GM19463 (cell line): ENCODE measurements around the gene RRP1.
"Not testable (repeated sequence)": the region's sequence is repeated elsewhere in the genome, so short reads cannot be mapped to it uniquely, and the experiment has no call there.

Experiments
- ATAC-seq: cut with Tn5 transposase; IDR thresholded peaks from one replicate; pipeline ENCODE4 v1.9.1; 2021; ENCODE audit warnings: mild to moderate bottlenecking, moderate library complexity; ENCODE audit not compliant: unreplicated experiment

The RRP1 gene

GRCh38 chr21:43815991-43816390 is 26.6 kb downstream of the RRP1 start:
- no peak for ATAC-seq

DNA sequence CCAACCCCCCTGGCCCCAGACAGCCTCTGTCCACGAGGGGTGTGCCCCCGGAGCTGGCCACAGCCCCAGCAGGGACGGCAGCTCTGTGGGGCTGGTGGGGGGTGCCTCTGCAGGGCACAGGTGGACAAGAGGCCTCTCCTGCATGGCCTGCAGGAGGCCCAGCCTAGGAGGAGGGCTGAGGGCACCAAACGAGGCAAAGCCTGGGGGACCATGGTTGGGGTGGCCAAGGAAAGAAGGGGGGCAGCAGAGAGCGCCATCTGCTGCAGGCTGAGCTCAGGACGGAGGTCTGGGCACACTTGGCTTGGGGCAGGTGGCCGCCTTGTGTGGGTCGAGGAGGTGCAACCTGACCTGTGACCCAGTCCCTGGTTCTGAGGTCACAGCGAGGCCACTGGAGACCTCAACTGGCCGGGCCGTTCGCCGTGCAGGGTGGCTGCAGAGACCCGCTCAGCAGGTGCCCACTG is 27.3 kb downstream of the RRP1 start:
- ATAC-seq = no peak

- no peak for ATAC-seq
These were observed 28.0 kb downstream of the RRP1 start for GRCh38 chr21:43817157-43818086.

DNA sequence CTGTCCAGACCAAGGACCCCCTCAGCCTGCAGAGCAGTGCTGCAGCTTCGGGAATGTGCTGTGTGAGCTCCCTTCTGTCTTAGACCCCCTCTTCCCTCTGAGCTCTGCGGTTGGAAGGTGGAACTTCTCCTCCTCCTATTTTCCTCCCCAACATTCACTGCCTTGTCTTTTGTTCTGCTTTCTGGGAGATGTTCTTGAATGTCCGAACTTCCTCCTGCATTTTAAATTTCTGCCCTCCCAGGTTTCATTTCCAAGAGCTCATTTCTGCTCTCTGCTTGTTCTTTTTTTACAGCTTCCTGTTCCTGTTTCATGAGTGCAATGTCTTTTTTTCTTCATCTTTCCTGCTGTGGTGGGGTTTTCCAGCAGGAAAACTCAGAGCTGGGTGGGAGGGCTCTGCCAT is 29.3 kb downstream of the RRP1 start:
- ATAC-seq = no peak

DNA sequence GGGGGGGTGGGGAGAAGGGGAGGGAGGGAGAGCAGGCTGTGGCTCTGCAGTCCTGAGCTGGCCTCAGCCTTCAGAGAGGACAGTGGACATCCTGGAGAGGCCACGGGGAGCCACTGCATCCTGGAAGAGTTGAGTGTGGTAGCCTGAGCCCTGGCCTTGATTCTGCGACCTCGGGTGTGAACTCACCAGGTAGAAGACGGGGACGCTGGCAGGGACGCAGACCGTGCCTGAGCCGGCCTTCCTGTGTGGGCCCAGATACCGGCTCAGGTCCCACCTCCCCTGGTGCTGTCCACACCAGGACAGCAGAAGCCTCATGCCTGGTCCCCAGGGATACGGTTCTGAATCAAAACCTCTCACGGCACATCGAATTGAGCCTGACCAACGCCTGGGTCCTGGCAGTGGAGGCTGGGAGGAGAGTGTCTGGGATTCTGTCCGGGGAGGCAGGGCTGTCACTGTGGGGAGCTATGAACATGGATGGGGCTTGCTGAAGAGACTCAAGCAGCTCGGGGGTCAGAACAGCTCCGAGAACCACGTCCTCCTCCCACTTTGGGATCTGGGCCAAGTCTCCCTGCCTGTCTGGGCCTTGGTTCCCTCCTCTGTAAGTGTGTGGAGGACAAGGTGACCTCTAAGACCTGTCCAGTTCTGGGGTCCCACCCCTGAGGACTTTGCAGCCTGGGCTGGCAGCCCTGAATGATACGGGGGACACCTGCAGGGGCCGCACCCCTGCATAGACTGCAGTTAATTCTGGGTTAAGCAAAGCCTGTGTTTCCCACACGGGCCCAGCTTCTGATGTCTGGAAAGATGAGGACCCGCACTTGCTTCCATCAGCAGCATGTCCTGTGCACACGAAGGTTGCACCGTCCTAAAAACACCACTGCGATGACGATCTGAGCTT is 30.4 kb downstream of the RRP1 start:
- no peak for ATAC-seq

GRCh38 chr21:43820466-43820865 is 31.1 kb downstream of the RRP1 start:
- ATAC-seq = no peak

- not testable (repeated sequence) for ATAC-seq
These were observed 32.8 kb downstream of the RRP1 start for GRCh38 chr21:43822166-43822565.

- ATAC-seq = not testable (repeated sequence)
These were observed 33.4 kb downstream of the RRP1 start for GRCh38 chr21:43822741-43823140.

- ATAC-seq = no peak
These were observed 35.2 kb downstream of the RRP1 start for GRCh38 chr21:43824333-43825241.

GRCh38 chr21:43825242-43825935 is 36.0 kb downstream of the RRP1 start:
- ATAC-seq = no peak

GRCh38 chr21:43825936-43826622 is 36.7 kb downstream of the RRP1 start:
- no peak for ATAC-seq

GRCh38 chr21:43826623-43826974 is 37.2 kb downstream of the RRP1 start:
- ATAC-seq = no peak

DNA sequence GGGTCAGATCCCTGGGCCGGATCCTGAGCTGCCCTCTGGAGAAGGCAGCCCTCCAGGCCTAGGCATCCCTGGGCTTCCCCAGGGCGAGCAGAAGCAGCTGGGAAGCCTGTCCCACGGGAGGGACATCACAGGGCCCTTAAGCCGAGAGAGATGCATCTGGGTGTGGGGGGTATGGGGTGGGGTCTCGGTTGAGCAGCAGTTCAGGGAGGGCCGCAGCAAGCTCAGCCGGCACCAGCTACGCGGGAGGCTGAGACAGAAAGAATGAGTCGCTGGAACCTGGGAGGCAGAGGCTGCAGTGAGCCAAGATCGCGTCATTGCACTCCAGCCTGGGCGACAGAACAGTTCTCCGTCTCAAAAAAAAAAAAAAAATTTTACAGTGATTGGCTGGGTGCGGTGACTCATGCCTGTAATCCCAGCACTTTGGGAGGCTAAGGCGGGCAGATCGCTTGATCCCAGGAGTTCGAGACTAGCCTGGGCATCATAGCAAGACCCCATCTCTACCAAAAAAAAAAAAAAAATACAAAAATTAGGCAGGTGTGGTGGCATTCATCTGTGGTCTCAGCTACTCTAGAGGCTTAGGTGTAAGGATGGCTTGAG is 37.7 kb downstream of the RRP1 start:
- no peak for ATAC-seq

GRCh38 chr21:43829161-43829560 is 39.8 kb downstream of the RRP1 start:
- no peak for ATAC-seq

GRCh38 chr21:43829575-43830119 is 40.3 kb downstream of the RRP1 start:
- no peak for ATAC-seq

DNA sequence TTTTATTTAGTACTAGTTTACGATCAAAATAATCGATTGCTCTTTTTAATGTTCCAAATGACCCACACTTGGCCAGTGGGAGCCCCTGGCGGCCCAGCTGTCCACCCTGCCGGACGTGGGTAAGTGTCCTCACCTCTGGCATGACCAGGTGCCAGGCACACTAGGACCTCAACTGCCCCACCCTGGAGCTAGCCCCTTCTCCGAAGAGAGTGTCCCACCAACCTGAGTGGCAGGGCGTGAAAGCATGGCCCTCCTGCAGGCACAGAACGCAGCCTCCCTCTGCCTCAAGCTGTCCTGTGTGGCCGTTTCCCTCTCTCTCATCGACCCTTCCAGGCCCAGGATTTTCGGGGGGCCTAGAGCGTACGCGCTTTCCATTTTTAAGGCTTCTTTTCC is 42.8 kb downstream of the RRP1 start:
- no peak for ATAC-seq

DNA sequence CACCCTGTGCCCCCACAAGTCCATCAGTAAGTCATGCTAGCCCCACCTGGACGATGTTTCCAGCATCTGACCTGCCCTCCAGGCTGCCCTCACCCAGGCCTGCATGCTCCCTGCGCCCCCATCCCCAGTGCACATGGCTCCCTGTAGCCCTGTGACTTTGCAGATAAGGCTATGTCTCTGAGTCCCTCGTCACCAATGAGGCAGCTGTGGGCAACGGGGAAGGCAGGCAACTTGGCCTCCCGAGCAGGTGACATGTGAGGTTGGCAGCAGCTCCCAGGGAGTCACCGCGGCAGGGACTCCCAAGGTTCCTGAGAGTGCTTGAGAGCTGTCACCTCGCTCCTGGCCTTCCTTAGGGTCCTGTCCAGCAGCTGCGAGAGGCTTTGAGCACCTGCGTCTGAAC is 43.3 kb downstream of the RRP1 start:
- ATAC-seq = no peak

DNA sequence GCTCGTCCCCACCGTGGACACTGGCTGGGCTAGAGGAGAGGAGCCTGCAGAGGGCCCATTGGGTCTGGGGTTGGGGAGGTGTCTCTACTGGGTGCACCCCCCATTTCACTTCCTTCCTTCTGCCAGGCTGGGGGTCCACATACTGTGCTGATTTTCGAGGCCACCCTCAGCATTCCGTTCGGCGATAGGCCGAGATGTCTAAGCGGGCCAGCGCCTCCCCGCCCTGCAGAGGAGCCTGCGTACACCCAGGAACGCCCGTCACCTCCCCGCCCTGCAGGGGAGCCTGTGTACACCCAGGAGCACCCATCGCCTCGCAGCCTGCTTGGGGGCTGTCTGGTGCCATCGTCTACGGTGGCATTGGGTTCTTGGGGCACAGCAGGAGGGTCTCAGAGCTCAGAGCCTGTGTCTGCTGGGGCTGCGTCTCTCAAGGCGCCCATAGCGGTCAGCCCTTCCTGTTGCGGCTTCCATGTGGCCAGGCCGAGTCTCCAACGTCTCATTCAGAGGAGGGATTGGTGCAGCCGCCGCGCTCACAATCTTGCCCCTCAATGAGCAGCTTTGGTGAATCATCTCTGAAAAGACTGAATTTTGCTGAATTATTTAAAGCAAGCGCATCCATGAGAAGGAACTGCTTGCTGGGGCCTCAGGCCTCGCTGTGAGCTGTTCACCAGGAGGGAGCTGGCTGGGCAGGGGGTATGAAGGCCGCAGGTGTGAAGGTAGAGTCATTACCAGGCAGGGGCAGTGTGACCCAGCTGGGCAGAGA is 44.9 kb downstream of the RRP1 start:
- ATAC-seq = no peak
